Gastrocnemius medialis (tissue), 4 donors: ENCODE results near the gene TRIM43B. TPM values are rescaled to one million over a fixed set of nuclear protein-coding genes. Genes with fewer than 3 reads are reported as not detected.
A peak's percentile ranks its signal among the peaks of the same experiment; 100 is the strongest.
"Not testable (repeated sequence)": the region's sequence is repeated elsewhere in the genome, so short reads cannot be mapped to it uniquely, and the experiment has no call there.

Source experiments
- ATAC-seq, 2 donors: fragments of 150-250 bp; one replicate each; pipeline ENCODE4 v1.9.1; 2016
- DNase-seq, 2 donors: peaks; one replicate each; pipeline ENCODE4 v3.0.0-alpha.2; 2019
- H3K27ac ChIP-seq, 4 donors: fragments of 200-600 bp; sonication (generic); 1 replicate in 1 of 4; 2 replicates in 3 of 4; pipeline ENCODE4 v1.5.1; 2016 to 2018; ENCODE audit warnings: mild to moderate bottlenecking in 2 of 4, moderate library complexity in 1 of 4
- H3K27me3 ChIP-seq, 3 donors: fragments of 200-600 bp; sonication (generic) in 2 of 3; 1 replicate in 1 of 3; 2 replicates in 2 of 3; pipeline versions ENCODE4 v1.5.1 to v1.6.0; 2016 to 2019; ENCODE audit warnings: mild to moderate bottlenecking in 1 of 3, moderate library complexity in 1 of 3
- H3K36me3 ChIP-seq, 2 donors: fragments of 200-600 bp; sonication (generic) in 1 of 2; one replicate each; pipeline ENCODE4 v1.5.1; 2017 to 2018
- H3K4me1 ChIP-seq, 2 donors: fragments of 200-600 bp; sonication (generic) in 1 of 2; one replicate each; pipeline ENCODE4 v1.5.1; 2016 to 2017; ENCODE audit warnings: mild to moderate bottlenecking in 2 of 2
- H3K4me3 ChIP-seq, 4 donors: fragments of 200-600 bp; sonication (generic) in 3 of 4; 1 replicate in 1 of 4; 2 replicates in 3 of 4; pipeline ENCODE4 v1.5.1; 2016 to 2019; ENCODE audit warnings: mild to moderate bottlenecking in 2 of 4
- H3K9me3 ChIP-seq, 3 donors: fragments of 200-600 bp; sonication (generic) in 2 of 3; 1 replicate in 1 of 3; 2 replicates in 2 of 3; pipeline ENCODE4 v1.5.1; 2016 to 2019
- POLR2A ChIP-seq, 2 donors: fragments of 450-650 bp; IDR thresholded peaks; one replicate each; pipeline ENCODE4 v1.6.1; 2017; ENCODE audit warnings: antibody characterized with exemption in 2 of 2, mild to moderate bottlenecking in 2 of 2, moderate library complexity in 2 of 2
- in situ Hi-C, 4 donors: fragments of 200-750 bp; cut with MboI; loops; one replicate each; pipeline versions ENCODE4 v1.15.0 to v1.8.0; 2017; ENCODE audit warnings: low sequenced_read_pairs in 4 of 4
- intact Hi-C: fragments of 100-400 bp; cut with DNase I; formaldehyde crosslinking; loops from one replicate; pipeline ENCODE4 v1.15.1; 2023; ENCODE audit warnings: low total_unique reads
- total RNA-seq, 4 donors: library from RNA; depleted of rRNA; stranded (reverse); fragments of >200 nt; gene quantifications; one replicate each; pipeline versions ENCODE4 v1.1.0 to v1.2.3, GENCODE V29; 2016
- TF ChIP-seq, protein P1 (sequence below), 5 experiments: fragments of 450-650 bp in 3 of 5; fragments of 200-600 bp in 2 of 5; sonication (generic) in 2 of 5; IDR thresholded peaks in 4 of 5; conservative IDR thresholded peaks in 1 of 5; 1 replicate in 4 of 5; 2 replicates in 1 of 5; pipeline ENCODE4 v1.5.1; 2016 to 2019; ENCODE audit warnings: antibody characterized with exemption in 5 of 5, mild to moderate bottlenecking in 3 of 5, moderate library complexity in 3 of 5

Gene TRIM43B
- not detected for total RNA-seq

DNA sequence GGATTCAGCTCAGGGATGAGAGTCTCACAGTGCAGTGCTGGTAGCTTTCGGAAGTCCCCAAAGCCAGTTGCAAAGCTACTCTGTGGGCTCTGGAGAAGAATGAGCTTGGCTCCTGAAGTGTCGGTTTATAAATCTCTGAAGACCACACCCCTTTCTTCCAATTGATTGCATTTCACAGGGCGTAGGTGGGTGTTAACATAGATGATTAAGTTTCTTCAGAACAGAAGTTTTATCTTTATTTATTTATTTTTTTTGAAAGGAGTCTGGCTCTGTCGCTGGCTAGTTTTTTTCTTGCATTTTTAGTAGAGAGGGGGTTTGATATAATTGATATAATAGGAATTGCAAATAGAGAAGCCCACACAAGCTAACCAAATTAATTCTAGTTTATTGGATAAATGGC lies at the start of gene TRIM43B:
TSS of gene TRIM43B (minus strand) at position 101 of the 400 bp plus-strand sequence. CDS start 2,040 bp downstream, outside the sequence.
- ATAC-seq, H3K36me3 ChIP-seq, in situ Hi-C loops, H3K4me1 ChIP-seq, H3K4me3 ChIP-seq, DNase-seq, H3K9me3 ChIP-seq, intact Hi-C loops, H3K27ac ChIP-seq, H3K27me3 ChIP-seq: not testable (repeated sequence)

DNA sequence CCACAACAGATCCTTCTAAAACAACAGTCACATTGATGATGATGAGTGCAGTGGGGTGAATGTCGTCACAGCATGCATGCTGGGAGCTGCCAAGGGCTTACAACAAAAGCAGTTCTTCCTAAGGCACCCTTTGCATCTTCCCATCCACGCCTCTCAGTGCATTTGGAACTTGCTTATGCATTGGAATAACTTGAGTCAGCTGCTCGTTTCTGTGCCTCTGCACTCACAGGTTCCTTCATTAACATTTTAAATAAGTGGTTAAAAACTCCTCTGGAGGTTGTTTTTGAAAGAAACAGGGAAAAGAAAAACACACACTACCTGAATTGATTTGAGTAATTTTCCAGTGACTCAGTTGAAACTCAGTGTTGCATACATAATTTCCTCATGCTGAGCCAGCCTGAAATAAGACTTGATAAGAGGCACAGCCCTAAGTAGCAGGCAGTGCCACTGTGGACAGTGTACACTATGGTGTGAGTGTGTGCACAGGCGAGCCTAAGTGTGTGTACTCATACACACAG lies 46.8 kb upstream of the TRIM43B start:
- TF ChIP-seq, protein P1, sequence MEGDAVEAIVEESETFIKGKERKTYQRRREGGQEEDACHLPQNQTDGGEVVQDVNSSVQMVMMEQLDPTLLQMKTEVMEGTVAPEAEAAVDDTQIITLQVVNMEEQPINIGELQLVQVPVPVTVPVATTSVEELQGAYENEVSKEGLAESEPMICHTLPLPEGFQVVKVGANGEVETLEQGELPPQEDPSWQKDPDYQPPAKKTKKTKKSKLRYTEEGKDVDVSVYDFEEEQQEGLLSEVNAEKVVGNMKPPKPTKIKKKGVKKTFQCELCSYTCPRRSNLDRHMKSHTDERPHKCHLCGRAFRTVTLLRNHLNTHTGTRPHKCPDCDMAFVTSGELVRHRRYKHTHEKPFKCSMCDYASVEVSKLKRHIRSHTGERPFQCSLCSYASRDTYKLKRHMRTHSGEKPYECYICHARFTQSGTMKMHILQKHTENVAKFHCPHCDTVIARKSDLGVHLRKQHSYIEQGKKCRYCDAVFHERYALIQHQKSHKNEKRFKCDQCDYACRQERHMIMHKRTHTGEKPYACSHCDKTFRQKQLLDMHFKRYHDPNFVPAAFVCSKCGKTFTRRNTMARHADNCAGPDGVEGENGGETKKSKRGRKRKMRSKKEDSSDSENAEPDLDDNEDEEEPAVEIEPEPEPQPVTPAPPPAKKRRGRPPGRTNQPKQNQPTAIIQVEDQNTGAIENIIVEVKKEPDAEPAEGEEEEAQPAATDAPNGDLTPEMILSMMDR (IDR thresholded peaks at IDR 0.05 in 4 of 5, conservative IDR thresholded peaks at IDR 0.05 in 1 of 5): no peak
- no peak for TF ChIP-seq POLR2A (IDR thresholded peaks at IDR 0.05)
- Histone ChIP-seq H3K27ac (no peak overlapping the region), H3K4me3 (no peak overlapping the region), H3K9me3 (no peaks in the 10 kb centered on the region), H3K4me1 (no peaks in the 10 kb centered on the region), H3K27me3 (peaks cover 0 to 3% (median 0%) of the 10 kb centered on the region in 3 donors), H3K36me3 (no peaks in the 10 kb centered on the region)
- ATAC-seq (no peak), DNase-seq (no peak)
- intact Hi-C loops (no loop called here), in situ Hi-C loops (no loop called here)

DNA sequence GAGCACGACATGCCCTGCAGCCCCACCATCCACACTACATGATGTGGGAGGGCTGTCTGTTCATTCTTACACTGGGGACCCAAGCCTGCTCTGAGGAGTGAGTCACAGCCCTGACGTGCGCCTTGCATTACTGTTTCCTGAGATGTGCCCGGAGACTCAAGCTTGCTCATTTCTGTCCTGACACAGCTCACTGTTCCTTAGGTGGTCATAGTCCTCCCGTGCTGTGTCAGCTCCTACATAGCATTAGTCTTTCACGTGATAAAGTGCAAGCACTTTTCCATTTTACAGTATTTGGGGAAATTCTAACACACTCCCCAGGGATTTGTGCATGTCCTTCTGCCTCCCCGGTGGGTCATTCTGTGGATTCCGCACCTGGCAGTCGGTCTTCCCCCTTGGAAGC lies 46.2 kb upstream of the TRIM43B start:
- Histone ChIP-seq H3K4me3 (no peak overlapping the region), H3K4me1 (no peaks in the 10 kb centered on the region), H3K36me3 (no peaks in the 10 kb centered on the region), H3K27ac (no peak overlapping the region), H3K9me3 (no peaks in the 10 kb centered on the region), H3K27me3 (peaks cover 0 to 3% (median 0%) of the 10 kb centered on the region in 3 donors)
- no peak for DNase-seq
- intact Hi-C loops: no loop called here
- TF ChIP-seq, protein P1 (IDR thresholded peaks at IDR 0.05 in 4 of 5, conservative IDR thresholded peaks at IDR 0.05 in 1 of 5): no peak
- TF ChIP-seq POLR2A (IDR thresholded peaks at IDR 0.05): no peak
- in situ Hi-C loops: no loop called here
- ATAC-seq: no peak

DNA sequence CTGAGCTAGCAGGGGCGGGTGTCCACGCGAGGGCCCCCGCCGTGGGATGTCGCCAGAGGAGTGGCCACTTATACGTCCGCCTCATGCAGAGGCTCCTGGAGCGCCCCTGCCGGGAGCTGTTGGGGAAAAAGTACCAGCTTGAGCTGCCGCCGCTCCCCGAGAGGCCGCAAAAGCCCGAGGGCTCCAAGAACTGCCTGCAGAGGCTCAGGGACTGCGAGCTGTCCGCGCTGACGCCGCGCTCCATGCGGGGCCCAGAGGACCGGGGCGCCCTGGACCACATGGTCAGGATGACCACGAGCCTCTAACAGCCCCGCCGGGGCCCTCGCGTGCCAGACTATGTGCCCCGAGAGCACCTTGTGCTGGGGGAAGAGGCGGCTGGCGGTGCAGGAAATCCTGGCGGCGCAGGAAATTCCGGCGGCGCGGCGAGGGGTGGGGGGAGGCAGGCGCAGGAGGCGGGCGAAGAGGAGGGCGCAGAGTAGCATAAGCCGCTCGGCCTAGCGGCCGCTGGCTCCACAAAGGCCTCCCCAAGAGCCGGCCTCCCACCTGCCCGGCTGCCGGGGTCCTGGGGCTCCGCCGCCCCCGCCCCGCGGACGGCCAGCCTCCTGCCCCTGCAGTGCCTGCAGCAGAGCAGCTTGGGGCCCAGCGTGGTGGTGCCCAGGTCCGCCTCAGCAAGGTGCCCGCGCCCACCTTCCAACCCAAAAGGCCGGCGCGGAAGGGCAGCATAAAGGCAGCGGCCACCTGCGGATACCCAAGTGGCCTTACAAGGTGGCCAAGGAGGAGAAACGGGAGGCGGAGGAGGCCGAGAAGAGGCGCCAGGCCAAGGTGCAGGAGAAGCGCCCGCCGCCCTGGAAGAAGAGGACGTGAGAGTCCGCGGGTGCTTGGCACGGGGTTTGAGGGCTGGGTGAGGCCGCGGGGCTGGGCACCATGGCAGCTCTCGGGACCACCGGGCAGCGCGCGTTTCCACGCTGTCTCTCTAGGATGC lies 42.1 kb upstream of the TRIM43B start:
- Histone ChIP-seq H3K4me3 (peak overlapping the region; percentile 54 to 69 (median 62)), H3K9me3 (no peaks in the 10 kb centered on the region), H3K27ac (peak overlapping the region; percentile 23 to 58 (median 54)), H3K36me3 (no peaks in the 10 kb centered on the region), H3K27me3 (peaks cover 0 to 3% (median 0%) of the 10 kb centered on the region in 3 donors), H3K4me1 (no peaks in the 10 kb centered on the region)
- TF ChIP-seq POLR2A (IDR thresholded peaks at IDR 0.05): no peak
- TF ChIP-seq, protein P1 (IDR thresholded peaks at IDR 0.05 in 4 of 5, conservative IDR thresholded peaks at IDR 0.05 in 1 of 5): no peak
- peak in 1 of 2 donors; percentile 23 for ATAC-seq
- intact Hi-C loops: no loop called here
- in situ Hi-C loops: no loop called here
- peak in 1 of 2 donors; percentile 9 for DNase-seq
